Measurements from ENCODE around the gene CRCP. TPM values are rescaled to one million over a fixed set of nuclear protein-coding genes. Genes with fewer than 3 reads are reported as not detected.
A peak's percentile ranks its signal among the peaks of the same experiment; 100 is the strongest.

The CRCP gene
- total and polyA plus RNA-seq, 2 experiments from 2014 or later = 36.1 to 43.4 TPM

GRCh38 chr7:66145400-66146104 is 30.9 kb downstream of the CRCP start:
- no peaks in the 10 kb centered on the region; the same call in 1 of the 2 replicates for H3K79me2 ChIP-seq (replicated peaks; ENCODE audit: insufficient read depth)
- peak overlapping the region; percentile 45; the same call in 1 of the 2 replicates for H3K27ac ChIP-seq (ENCODE audit: low read depth)
- H3K4me1 ChIP-seq (ENCODE audit: insufficient read depth) = no peaks in the 10 kb centered on the region
- H4K20me1 ChIP-seq (replicated peaks; ENCODE audit: insufficient read depth) = peaks cover 10% of the 10 kb centered on the region; the same call in 1 of the 2 replicates
- no peaks in the 10 kb centered on the region for H3K27me3 ChIP-seq (ENCODE audit: insufficient read depth)
- Mint-ChIP-seq H3K36me3 (ENCODE audit: low read depth) (peaks cover 52% of the 10 kb centered on the region), H3K27me3 (ENCODE audit: insufficient read depth, low read depth, poor library complexity) (no peaks in the 10 kb centered on the region), H3K27ac (no peak overlapping the region), H3K4me3 (no peak overlapping the region), H3K4me1 (no peaks in the 10 kb centered on the region; the same call in 2 of the 3 replicates), H3K9me3 (no peaks in the 10 kb centered on the region)
- no peaks in the 10 kb centered on the region for H3K9me2 ChIP-seq (ENCODE audit: insufficient read depth)
- H3K4me3 ChIP-seq = no peak overlapping the region
- H3F3A ChIP-seq (replicated peaks; ENCODE audit: low read depth) = no peaks in the 10 kb centered on the region
- H3K4me2 ChIP-seq = no peak overlapping the region
- H2AFZ ChIP-seq = no peak overlapping the region
- H3K36me3 ChIP-seq (ENCODE audit: insufficient read depth) = peaks cover 24% of the 10 kb centered on the region
- peak; percentile 36; the same call in 1 of the 3 replicates for ATAC-seq
- DNase-seq (ENCODE audit: low spot score) = no peak
- TF ChIP-seq CREB1 (CRISPR knock-in tag; IDR thresholded peaks at IDR 0.05; ENCODE audit: low read depth) = no peak
- no peak for TF ChIP-seq EZH2 (IDR thresholded peaks at IDR 0.05; ENCODE audit: low read depth, unreplicated experiment)
- TF ChIP-seq NANOG (IDR thresholded peaks at IDR 0.05; ENCODE audit: borderline replicate concordance) = no peak
- TF ChIP-seq POLR2AphosphoS5 (IDR thresholded peaks at IDR 0.05; ENCODE audit: low read depth) = no peak
- no peak for TF ChIP-seq STAT1 (IDR thresholded peaks at IDR 0.05; ENCODE audit: unreplicated experiment)
- TF ChIP-seq ETS1 (IDR thresholded peaks at IDR 0.05) = no peak
- no peak for TF ChIP-seq ZNF462 (CRISPR knock-in tag; IDR thresholded peaks at IDR 0.05)
- no peak for TF ChIP-seq ZNF331 (CRISPR knock-in tag; IDR thresholded peaks at IDR 0.05; ENCODE audit: low read depth)
